Measurements from ENCODE around the gene SLC1A3. TPM values are rescaled to one million over a fixed set of nuclear protein-coding genes. Genes with fewer than 3 reads are reported as not detected.

Gene SLC1A3
- total and polyA plus RNA-seq, 11 donors = 49.5 to 153 (median 66.1) TPM

- Histone ChIP-seq H3K4me3 (no peak overlapping the region), H3K27ac (no peak overlapping the region), H3K27me3 (no peaks in the 10 kb centered on the region), H3K9me3 (no peaks in the 10 kb centered on the region), H3K36me3 (no peaks in the 10 kb centered on the region), H3K4me1 (peaks cover 0 to 55% (median 27%) of the 10 kb centered on the region in 12 donors)
- ATAC-seq (no peak), DNase-seq (no peak)
- TF ChIP-seq CTCF (IDR thresholded peaks at IDR 0.05) (no peak), POLR2A (IDR thresholded peaks at IDR 0.05) (no peak)
- intact Hi-C loops (cut with DNase I) = no loop called here
- 91 to 94% (median 92%) methylated on average over 8 of the region's 8 CpGs for WGBS, 4 donors
Observed at GRCh38 chr5:36661456-36662220, 55.2 kb downstream of the SLC1A3 start.

GRCh38 chr5:36662291-36662851, 56.0 kb downstream of the SLC1A3 start:
- ATAC-seq = no peak
- WGBS, 4 donors = 84 to 89% (median 87%) methylated on average over 22 of the region's 22 CpGs
- TF ChIP-seq CTCF (IDR thresholded peaks at IDR 0.05) = no peak
- TF ChIP-seq POLR2A (IDR thresholded peaks at IDR 0.05) = no peak
- Histone ChIP-seq H3K9me3 (no peaks in the 10 kb centered on the region), H3K27ac (no peak overlapping the region), H3K36me3 (no peaks in the 10 kb centered on the region), H3K4me1 (peaks cover 0 to 51% (median 21%) of the 10 kb centered on the region in 12 donors), H3K27me3 (no peaks in the 10 kb centered on the region), H3K4me3 (no peak overlapping the region)
- DNase-seq = no peak
- intact Hi-C loops (cut with DNase I) = no loop called here

- TF ChIP-seq CTCF (IDR thresholded peaks at IDR 0.05) (no peak), POLR2A (IDR thresholded peaks at IDR 0.05) (no peak)
- H3K27ac ChIP-seq = peak overlapping the region in 3 of 12 donors; percentile 5 to 22 (median 11)
- no peaks in the 10 kb centered on the region for H3K27me3 ChIP-seq
- H3K36me3 ChIP-seq = no peaks in the 10 kb centered on the region
- peaks cover 0 to 38% (median 5%) of the 10 kb centered on the region in 12 donors for H3K4me1 ChIP-seq
- H3K4me3 ChIP-seq = no peak overlapping the region
- intact Hi-C loops (cut with DNase I) = loop anchor here in 1 of 10 donors (5.0 kb wide), 1 partner anchor 52 kb away; no protein-coding TSS in a partner anchor
- 56 to 84% (median 80%) methylated on average over 3 of the region's 3 CpGs for WGBS, 4 donors
- no peaks in the 10 kb centered on the region for H3K9me3 ChIP-seq
- peak in 1 of 4 donors; percentile 45 for ATAC-seq
- DNase-seq = no peak
Observed at GRCh38 chr5:36664766-36665165, 58.4 kb downstream of the SLC1A3 start.

GRCh38 chr5:36665628-36666027, 59.2 kb downstream of the SLC1A3 start:
- Histone ChIP-seq H3K4me3 (no peak overlapping the region), H3K9me3 (no peaks in the 10 kb centered on the region), H3K36me3 (no peaks in the 10 kb centered on the region), H3K27me3 (no peaks in the 10 kb centered on the region), H3K27ac (peak overlapping the region in 2 of 12 donors; percentile 5 to 11), H3K4me1 (peaks cover 0 to 33% (median 4%) of the 10 kb centered on the region in 12 donors)
- no peak for TF ChIP-seq POLR2A (IDR thresholded peaks at IDR 0.05)
- no peak for TF ChIP-seq CTCF (IDR thresholded peaks at IDR 0.05)
- no peak for DNase-seq
- 57 to 65% (median 60%) methylated on average over 3 of the region's 3 CpGs for WGBS, 4 donors
- intact Hi-C loops (cut with DNase I) = loop anchor here in 1 of 10 donors (5.0 kb wide), 1 partner anchor 53 kb away; no protein-coding TSS in a partner anchor
- no peak for ATAC-seq

All from heart left ventricle (tissue), 16 donors.